Skin of body (tissue), 3 donors: ENCODE results near the gene UBL4A. TPM values are rescaled to one million over a fixed set of nuclear protein-coding genes. Genes with fewer than 3 reads are reported as not detected.

Source experiments
- DNase-seq: peaks from one replicate; lab custom pipeline; 2025; lab: John Stamatoyannopoulos, UW
- small RNA-seq: library from RNA; depleted of rRNA; stranded (forward); fragments of <200 nt; gene quantifications from one replicate; pipeline ENCODE3, GENCODE V24; 2014; ENCODE audit warnings: low replicate concordance
- total RNA-seq: library from RNA; depleted of rRNA; stranded (reverse); fragments of >200 nt; gene quantifications from one replicate; pipeline ENCODE4 v1.2.3, GENCODE V29; 2014

Gene UBL4A
- total RNA-seq, 1 donor from 2014 or later = 19.4 TPM

- no peak for DNase-seq
Observed at GRCh38 chrX:154440623-154441357, 45.6 kb downstream of the UBL4A start.

DNA sequence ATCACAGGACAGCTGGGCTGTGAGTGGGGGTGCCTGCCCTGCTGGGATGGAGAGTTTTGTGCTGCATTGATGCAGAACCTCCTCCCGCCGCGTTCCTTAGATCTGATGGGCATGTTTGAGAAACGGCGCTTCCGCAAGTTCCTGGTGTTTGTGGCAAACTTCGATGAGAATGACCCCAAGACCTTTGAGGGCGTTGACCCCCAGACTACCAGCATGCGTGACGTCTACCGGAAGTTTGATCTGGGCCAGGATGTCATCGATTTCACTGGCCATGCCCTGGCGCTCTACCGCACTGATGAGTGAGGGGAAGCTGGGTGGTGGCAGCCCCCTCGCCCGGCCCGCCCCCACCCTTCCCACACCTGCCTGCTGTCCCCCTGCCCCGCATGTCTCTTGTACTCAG is 46.6 kb downstream of the UBL4A start:
- DNase-seq = no peak

- no peak for DNase-seq
Observed at GRCh38 chrX:154437971-154438893, 48.2 kb downstream of the UBL4A start.

- no peak for DNase-seq
Observed at GRCh38 chrX:154436983-154437752, 49.2 kb downstream of the UBL4A start, which contains the start of gene GDI1. Gene GDI1, plus strand, starts transcription at chrX:154437154. Its CDS starts 101 bp downstream, at chrX:154437255.

- no peak for DNase-seq
Observed at GRCh38 chrX:154436374-154436982, 49.9 kb downstream of the UBL4A start.

- DNase-seq = no peak
Observed at GRCh38 chrX:154435171-154435733, 51.2 kb downstream of the UBL4A start.

GRCh38 chrX:154434394-154435168 is 51.8 kb downstream of the UBL4A start:
- no peak for DNase-seq

Small RNAs within 50 kb of the gene (small RNA-seq; reads per million reads assigned to genes)
- 0.07 reads per million for gene MIR6858
- not detected for gene RN7SL697P

Other genes starting within 250 kb of the UBL4A start
- not detected for gene OPN1MW3, start 229.0 kb downstream of the UBL4A start, total RNA-seq
- gene TEX28, start 191.5 kb downstream of the UBL4A start, total RNA-seq = not detected
- 0.30 TPM for gene TKTL1, start 190.8 kb downstream of the UBL4A start, total RNA-seq
- 397 TPM for gene FLNA, start 112.0 kb downstream of the UBL4A start, total RNA-seq
- gene EMD, start 107.3 kb downstream of the UBL4A start, total RNA-seq = 24.0 TPM
- gene RPL10, start 88.2 kb downstream of the UBL4A start, total RNA-seq = 3,686 TPM
- 10.8 TPM for gene DNASE1L1, start 77.4 kb downstream of the UBL4A start, total RNA-seq
- 18.3 TPM for gene TAFAZZIN, start 75.1 kb downstream of the UBL4A start, total RNA-seq
- 30.3 TPM for gene ATP6AP1, start 57.9 kb downstream of the UBL4A start, total RNA-seq
- 58.2 TPM for gene GDI1, start 49.5 kb downstream of the UBL4A start, total RNA-seq
- gene FAM50A, start 42.5 kb downstream of the UBL4A start, total RNA-seq = 20.4 TPM
- 23.6 TPM for gene PLXNA3, start 28.3 kb downstream of the UBL4A start, total RNA-seq
- gene LAGE3, start 7.3 kb downstream of the UBL4A start, total RNA-seq = 5.2 TPM
- 9.0 TPM for gene SLC10A3, start 4.0 kb upstream of the UBL4A start, total RNA-seq
- 13.7 TPM for gene FAM3A, start 29.6 kb upstream of the UBL4A start, total RNA-seq
- 19.5 TPM for gene G6PD, start 60.2 kb upstream of the UBL4A start, total RNA-seq
- gene IKBKG, start 61.0 kb upstream of the UBL4A start, total RNA-seq = 5.4 TPM
- not detected for gene CTAG1A, start 98.5 kb upstream of the UBL4A start, total RNA-seq
- gene CTAG1B, start 132.7 kb upstream of the UBL4A start, total RNA-seq = not detected
- gene CTAG2, start 167.0 kb upstream of the UBL4A start, total RNA-seq = not detected